GM10248 (cell line): Measurements from ENCODE around the gene GOLGA2.

Experiments
- CTCF ChIA-PET: fragments of 300-600 bp; sonication (Branson Sonifier 250); formaldehyde crosslinking; extraction: SDS; loops from one replicate; lab custom pipeline; 2021; ENCODE audit warnings: antibody characterized with exemption; lab: Yijun Ruan, JAX
- POLR2A ChIA-PET: fragments of 350-650 bp; sonication (Branson Sonifier 250); formaldehyde crosslinking; extraction: SDS; loops from one replicate; lab custom pipeline; 2020; ENCODE audit warnings: antibody characterized with exemption; lab: Yijun Ruan, JAX
- DNase-seq: peaks from one replicate; pipeline ENCODE4 v3.0.0; 2012; ENCODE audit errors: extremely low spot score
- TF ChIP-seq, protein P1 (sequence below): IDR thresholded peaks from 2 replicates; pipeline ENCODE4 v1.5.1; 2012; ENCODE audit warnings: mild to moderate bottlenecking, low read depth; ENCODE audit errors: extremely low read depth, missing control alignments, control extremely low read depth

Gene GOLGA2

DNA sequence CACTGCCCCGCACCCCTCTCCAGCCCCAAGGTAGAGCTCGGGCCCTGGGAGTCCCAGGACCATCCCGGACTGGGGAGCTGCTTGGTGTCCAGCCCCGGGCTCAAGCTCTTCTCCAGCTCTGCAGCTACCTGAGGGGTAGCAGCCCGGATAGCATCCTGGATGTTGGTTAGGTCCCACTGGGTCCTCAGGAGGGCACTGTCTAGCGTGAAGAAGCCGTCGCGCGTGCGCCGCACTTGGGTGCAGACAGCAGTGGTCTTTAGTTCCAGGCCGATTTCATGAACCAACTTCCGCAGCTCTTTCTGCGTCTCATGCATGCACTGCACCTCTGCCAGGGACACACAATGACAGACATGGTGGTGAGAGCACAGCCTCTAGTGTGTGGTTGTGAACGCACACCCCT is 33.7 kb upstream of the GOLGA2 start:
- DNase-seq: no peak
- ChIA-PET CTCF (interaction anchor here (1.4 to 5.1 kb wide), 3 partner anchors 13 to 32 kb away, joined by 3 to 31 read pairs (median 6); no protein-coding TSS in a partner anchor), POLR2A (interaction anchor here (0.5 to 0.7 kb wide), 2 partner anchors 65 to 466 kb away, joined by 3 read pairs; no protein-coding TSS in a partner anchor)
- TF ChIP-seq, protein P1, sequence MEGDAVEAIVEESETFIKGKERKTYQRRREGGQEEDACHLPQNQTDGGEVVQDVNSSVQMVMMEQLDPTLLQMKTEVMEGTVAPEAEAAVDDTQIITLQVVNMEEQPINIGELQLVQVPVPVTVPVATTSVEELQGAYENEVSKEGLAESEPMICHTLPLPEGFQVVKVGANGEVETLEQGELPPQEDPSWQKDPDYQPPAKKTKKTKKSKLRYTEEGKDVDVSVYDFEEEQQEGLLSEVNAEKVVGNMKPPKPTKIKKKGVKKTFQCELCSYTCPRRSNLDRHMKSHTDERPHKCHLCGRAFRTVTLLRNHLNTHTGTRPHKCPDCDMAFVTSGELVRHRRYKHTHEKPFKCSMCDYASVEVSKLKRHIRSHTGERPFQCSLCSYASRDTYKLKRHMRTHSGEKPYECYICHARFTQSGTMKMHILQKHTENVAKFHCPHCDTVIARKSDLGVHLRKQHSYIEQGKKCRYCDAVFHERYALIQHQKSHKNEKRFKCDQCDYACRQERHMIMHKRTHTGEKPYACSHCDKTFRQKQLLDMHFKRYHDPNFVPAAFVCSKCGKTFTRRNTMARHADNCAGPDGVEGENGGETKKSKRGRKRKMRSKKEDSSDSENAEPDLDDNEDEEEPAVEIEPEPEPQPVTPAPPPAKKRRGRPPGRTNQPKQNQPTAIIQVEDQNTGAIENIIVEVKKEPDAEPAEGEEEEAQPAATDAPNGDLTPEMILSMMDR: no peak

DNA sequence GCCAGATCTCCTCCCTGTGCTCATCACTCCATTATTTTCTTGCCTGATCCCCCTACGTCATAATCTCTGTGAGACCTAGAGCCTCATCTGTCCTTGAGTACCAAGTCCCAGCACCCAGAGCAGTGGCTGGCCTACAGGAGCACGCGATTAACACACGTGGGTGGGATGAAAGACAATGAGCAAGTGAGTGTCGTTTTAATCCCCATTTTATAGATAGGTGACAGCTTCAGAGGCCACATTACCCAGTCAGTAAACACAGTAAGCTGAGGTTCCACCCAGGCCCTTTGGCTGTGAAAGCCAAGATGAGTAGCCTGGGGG is 29.1 kb upstream of the GOLGA2 start:
- no peak for DNase-seq
- TF ChIP-seq, protein P1: no peak
- CTCF ChIA-PET: interaction anchor here (1.2 to 4.4 kb wide), 4 partner anchors 9 to 134 kb away, joined by 3 to 20 read pairs (median 7); no protein-coding TSS in a partner anchor
- POLR2A ChIA-PET: no interaction called here

DNA sequence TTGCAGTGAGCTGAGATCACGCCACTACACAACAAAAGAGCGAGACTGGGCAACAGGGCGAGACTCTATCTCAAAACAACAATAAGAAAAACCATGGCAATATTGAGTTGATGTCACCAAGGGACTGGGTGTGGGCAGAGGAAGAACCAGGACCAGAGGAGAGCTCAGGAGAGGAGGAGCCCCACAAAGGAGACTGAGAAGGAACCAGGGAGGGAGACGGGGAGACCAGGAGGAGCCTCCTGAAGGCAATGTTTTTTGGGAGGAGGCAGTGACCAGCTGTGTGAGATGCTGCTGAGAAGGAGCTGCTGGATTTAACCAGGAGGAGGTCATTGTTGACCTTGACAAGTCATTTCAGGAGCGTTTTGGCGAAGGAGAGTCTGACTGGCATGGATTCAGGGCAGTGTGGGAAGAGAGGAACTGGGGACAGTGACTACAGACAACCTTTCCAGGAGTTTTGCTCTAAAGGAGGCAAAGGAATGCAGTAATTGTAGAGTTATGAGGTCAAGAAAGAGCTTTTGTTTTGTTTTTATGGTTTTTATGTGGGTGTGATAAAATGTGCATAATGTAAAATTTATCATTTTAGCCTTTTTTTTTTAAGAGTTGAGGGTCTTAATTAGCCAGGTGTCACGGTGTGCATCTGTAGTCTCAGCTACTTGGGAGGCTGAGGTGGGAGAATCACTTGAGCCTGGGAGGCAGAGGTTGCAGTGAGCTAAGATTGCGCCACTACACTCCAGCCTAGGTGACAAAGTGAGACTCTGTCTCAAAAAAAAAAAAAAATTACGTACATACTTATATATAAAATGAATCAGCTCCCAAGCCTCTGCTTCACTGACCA is 28.5 kb upstream of the GOLGA2 start:
- ChIA-PET POLR2A (interaction anchor here (0.6 kb wide), 1 partner anchor 9 kb away, joined by 3 read pairs; no protein-coding TSS in a partner anchor), CTCF (interaction anchor here (1.2 to 4.4 kb wide), 4 partner anchors 8 to 134 kb away, joined by 3 to 20 read pairs (median 7); no protein-coding TSS in a partner anchor)
- TF ChIP-seq, protein P1: no peak
- no peak for DNase-seq

DNA sequence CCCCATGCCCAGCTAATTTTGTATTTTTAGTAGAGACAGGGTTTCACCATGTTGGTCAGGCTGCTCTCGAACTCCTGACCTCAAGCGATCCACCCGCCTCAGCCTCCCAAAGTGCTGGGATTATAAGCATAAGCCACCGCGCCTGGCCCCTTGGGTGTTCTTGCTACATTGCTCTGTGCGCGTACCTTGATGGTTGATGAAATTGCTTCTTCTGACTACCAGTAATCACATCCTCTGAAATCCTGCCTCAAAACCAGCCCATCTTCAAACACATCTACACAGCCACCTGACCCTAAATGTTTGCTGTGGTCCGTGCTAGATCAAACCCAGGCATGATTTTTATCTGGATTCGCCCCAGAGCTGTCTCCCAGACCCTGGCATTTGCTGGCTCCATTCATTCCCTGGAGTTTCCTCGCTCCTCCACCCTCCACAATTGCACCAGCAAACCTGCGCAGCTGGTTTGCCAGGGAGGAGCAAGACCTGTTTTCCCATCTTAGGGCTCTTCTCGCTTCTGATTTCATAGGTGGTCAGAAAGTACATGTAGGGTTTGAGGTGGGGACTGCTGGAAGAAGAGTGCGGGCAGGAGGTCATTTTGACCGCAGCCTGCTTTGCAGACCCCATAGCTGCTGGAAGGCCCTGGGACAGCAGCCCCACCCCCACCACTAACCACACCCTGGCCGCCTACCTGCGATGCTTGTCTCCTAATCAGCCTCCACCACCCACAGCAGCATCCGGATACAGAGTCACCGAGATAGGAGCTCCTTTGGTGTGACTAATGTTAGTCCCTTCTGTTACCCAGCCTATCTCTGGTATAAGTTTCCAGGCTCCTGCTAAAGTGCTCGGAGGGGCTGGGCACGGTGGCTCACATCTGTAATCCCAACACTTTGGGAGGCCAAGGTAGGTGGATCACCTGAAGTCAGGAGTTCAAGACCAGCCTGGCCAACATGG is 23.0 kb upstream of the GOLGA2 start:
- no peak for DNase-seq
- TF ChIP-seq, protein P1: no peak
- CTCF ChIA-PET: interaction anchor here (1.1 to 4.5 kb wide), 5 partner anchors 11 to 64 kb away, joined by 3 to 31 read pairs (median 4); no protein-coding TSS in a partner anchor
- POLR2A ChIA-PET: interaction anchor here (0.7 kb wide), 1 partner anchor 36 kb away, joined by 5 read pairs; no protein-coding TSS in a partner anchor

DNA sequence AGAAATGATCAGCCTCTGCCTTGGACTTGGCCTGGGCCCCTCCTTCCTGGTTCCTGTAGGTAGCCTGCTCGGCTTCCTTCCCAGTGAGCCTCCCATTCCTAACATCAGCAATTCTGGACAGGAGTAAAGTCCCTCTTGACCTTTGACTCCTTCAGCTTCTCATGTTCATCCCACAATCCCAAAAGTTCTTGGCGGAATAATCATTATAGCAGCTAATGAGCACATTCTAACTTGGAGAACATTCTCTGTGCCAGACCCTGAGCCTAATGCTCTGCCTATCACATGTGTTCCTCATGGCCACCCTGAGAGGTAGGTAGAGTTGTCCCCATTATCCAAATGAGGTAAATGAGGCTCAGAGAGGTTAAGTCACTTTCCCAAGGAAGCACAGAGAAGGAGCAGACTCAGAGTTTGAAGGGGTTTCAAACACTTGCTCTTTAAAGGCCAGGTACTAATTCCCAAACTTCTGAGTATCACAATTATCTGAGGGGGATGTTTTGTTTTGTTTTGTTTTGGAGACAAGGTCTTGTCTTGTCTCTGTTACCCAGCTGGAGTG is 21.5 kb upstream of the GOLGA2 start:
- no peak for DNase-seq
- TF ChIP-seq, protein P1: no peak
- CTCF ChIA-PET: interaction anchor here (0.7 to 4.5 kb wide), 5 partner anchors 8 to 68 kb away, joined by 3 to 31 read pairs (median 10); partner anchors contain the start of gene SLC27A4
- POLR2A ChIA-PET: no interaction called here
